Lower leg skin (tissue), 3 donors: ENCODE data around the gene C2.

Source experiments
- POLR2A ChIP-seq, 2 donors: fragments of 450-650 bp; IDR thresholded peaks; one replicate each; pipeline ENCODE4 v1.6.1; 2016 to 2017; ENCODE audit warnings: antibody characterized with exemption in 2 of 2, mild to moderate bottlenecking in 1 of 2, moderate library complexity in 1 of 2
- TF ChIP-seq, protein P1 (sequence below), 3 donors: fragments of 450-650 bp; IDR thresholded peaks; one replicate each; pipeline ENCODE4 v1.5.1; 2016; ENCODE audit warnings: antibody characterized with exemption in 3 of 3, mild to moderate bottlenecking in 3 of 3, moderate library complexity in 2 of 3

DNA sequence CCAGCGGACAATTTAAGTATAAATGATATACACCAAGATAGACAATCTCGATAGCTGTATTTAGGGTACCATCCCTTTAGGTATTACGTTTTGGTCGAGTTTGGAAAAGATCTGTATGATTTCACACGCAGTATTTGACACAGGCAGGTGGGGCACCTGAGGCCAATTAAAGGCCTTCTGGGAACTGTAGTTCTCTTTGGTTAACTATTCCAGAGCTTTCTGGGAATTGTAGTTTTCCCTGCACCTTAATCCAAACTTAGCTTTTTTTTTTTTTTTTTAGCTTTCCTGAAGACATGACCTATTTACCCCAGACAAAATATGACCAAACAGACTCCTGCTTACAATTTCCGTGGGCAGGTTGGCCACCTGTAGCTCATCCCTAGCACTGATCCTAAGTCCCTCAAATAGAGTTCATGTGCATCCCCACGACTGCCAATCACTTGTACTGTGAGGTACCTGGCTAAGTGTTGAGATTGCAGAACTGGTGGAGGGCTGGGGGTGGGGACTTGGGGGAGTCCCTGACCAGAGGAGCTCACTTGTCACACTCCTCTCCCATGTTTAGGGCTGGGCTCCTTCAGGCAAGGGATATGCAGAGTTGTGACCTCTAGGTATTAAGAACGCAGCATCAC, 29.0 kb upstream of the C2 start:
- TF ChIP-seq, protein P1, sequence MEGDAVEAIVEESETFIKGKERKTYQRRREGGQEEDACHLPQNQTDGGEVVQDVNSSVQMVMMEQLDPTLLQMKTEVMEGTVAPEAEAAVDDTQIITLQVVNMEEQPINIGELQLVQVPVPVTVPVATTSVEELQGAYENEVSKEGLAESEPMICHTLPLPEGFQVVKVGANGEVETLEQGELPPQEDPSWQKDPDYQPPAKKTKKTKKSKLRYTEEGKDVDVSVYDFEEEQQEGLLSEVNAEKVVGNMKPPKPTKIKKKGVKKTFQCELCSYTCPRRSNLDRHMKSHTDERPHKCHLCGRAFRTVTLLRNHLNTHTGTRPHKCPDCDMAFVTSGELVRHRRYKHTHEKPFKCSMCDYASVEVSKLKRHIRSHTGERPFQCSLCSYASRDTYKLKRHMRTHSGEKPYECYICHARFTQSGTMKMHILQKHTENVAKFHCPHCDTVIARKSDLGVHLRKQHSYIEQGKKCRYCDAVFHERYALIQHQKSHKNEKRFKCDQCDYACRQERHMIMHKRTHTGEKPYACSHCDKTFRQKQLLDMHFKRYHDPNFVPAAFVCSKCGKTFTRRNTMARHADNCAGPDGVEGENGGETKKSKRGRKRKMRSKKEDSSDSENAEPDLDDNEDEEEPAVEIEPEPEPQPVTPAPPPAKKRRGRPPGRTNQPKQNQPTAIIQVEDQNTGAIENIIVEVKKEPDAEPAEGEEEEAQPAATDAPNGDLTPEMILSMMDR (IDR thresholded peaks at IDR 0.05) = no peak
- TF ChIP-seq POLR2A (IDR thresholded peaks at IDR 0.05) = no peak
